NB4 (cell line): ENCODE data around the gene FAM90A1.
"Not testable (repeated sequence)": the region's sequence is repeated elsewhere in the genome, so short reads cannot be mapped to it uniquely, and the experiment has no call there.

ENCODE experiments used
- MYC ChIP-seq: IDR thresholded peaks from 2 replicates; pipeline ENCODE4 v1.6.1; 2011; ENCODE audit warnings: low read depth, low read length
- POLR2A ChIP-seq: IDR thresholded peaks from 2 replicates; pipeline ENCODE4 v1.6.1; 2011; ENCODE audit warnings: mild to moderate bottlenecking; ENCODE audit not compliant: insufficient read length; ENCODE audit errors: extremely low read depth
- TF ChIP-seq, protein P1 (sequence below): IDR thresholded peaks from one replicate; pipeline ENCODE4 v1.5.1; 2012; ENCODE audit warnings: low read depth, low read length

DNA sequence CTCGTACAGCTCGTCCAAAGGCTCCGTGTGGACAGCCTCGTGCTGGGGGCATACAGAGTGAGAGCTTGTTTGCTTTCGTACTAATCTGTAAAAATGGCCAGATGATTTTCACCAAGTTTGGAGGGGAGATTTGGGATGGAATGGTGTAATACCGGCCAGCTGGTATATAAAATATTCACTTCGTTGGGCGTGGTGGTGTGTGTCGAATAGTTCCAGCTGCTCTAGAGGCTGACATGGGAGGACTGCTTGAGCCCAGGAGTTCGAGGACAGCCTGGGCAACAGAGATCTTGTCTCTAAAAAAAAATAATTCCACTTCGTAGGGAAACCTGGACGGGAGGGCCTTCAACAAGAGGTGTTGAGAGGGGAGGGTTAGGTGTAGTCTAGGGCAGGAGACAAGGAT is 9.6 kb upstream of the FAM90A1 start:
- TF ChIP-seq MYC, POLR2A: not testable (repeated sequence)
- TF ChIP-seq, protein P1, sequence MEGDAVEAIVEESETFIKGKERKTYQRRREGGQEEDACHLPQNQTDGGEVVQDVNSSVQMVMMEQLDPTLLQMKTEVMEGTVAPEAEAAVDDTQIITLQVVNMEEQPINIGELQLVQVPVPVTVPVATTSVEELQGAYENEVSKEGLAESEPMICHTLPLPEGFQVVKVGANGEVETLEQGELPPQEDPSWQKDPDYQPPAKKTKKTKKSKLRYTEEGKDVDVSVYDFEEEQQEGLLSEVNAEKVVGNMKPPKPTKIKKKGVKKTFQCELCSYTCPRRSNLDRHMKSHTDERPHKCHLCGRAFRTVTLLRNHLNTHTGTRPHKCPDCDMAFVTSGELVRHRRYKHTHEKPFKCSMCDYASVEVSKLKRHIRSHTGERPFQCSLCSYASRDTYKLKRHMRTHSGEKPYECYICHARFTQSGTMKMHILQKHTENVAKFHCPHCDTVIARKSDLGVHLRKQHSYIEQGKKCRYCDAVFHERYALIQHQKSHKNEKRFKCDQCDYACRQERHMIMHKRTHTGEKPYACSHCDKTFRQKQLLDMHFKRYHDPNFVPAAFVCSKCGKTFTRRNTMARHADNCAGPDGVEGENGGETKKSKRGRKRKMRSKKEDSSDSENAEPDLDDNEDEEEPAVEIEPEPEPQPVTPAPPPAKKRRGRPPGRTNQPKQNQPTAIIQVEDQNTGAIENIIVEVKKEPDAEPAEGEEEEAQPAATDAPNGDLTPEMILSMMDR = not testable (repeated sequence)
